KBM-7 (cell line): ENCODE results near the gene MAP3K19.
"Not testable (repeated sequence)": the region's sequence is repeated elsewhere in the genome, so short reads cannot be mapped to it uniquely, and the experiment has no call there.

ENCODE experiments used
- DNase-seq: peaks from one replicate; pipeline ENCODE4 v3.0.0-alpha.2; 2015
- in situ Hi-C: fragments of 300-500 bp; cut with MboI; formaldehyde crosslinking; loops from 2 replicates; pipeline ENCODE4 v1.14.3; 2020; ENCODE audit warnings: low sequenced_read_pairs, low pct_unique_long_range_greater_than_20kb, mixed read lengths

The MAP3K19 gene

GRCh38 chr2:135047300-135047699 is at the start of gene MAP3K19:
Gene MAP3K19 (minus strand): TSS chr2:135047447. CDS start chr2:135024647, 22,800 bp downstream.
- in situ Hi-C loops, result no loop called here

GRCh38 chr2:135096665-135097446 is 49.6 kb upstream of the MAP3K19 start:
- in situ Hi-C loops, result no loop called here
- DNase-seq, result no peak

More at GRCh38 chr2:135047300-135047699, at the start of gene MAP3K19:
- no peak for DNase-seq

- no peak for DNase-seq
- in situ Hi-C loops, result no loop called here
These were observed 48.3 kb upstream of the MAP3K19 start for GRCh38 chr2:135095591-135095990.

- no peak for DNase-seq
- in situ Hi-C loops, result no loop called here
These were observed 47.3 kb upstream of the MAP3K19 start for GRCh38 chr2:135094508-135094907.

- in situ Hi-C loops, result no loop called here
These were observed 46.6 kb upstream of the MAP3K19 start for GRCh38 chr2:135093670-135094330.

GRCh38 chr2:135093193-135093592 is 45.9 kb upstream of the MAP3K19 start:
- in situ Hi-C loops, result no loop called here
- no peak for DNase-seq

More at GRCh38 chr2:135093670-135094330, 46.6 kb upstream of the MAP3K19 start:
- no peak for DNase-seq

GRCh38 chr2:135091681-135092080 is 44.4 kb upstream of the MAP3K19 start:
- in situ Hi-C loops, result no loop called here
- DNase-seq, result no peak

- in situ Hi-C loops, DNase-seq: not testable (repeated sequence)
These were observed 42.4 kb upstream of the MAP3K19 start for GRCh38 chr2:135089597-135089996.

GRCh38 chr2:135086222-135086621 is 39.0 kb upstream of the MAP3K19 start:
- in situ Hi-C loops, result no loop called here
- no peak for DNase-seq

GRCh38 chr2:135078417-135078816 is 31.2 kb upstream of the MAP3K19 start:
- no peak for DNase-seq
- in situ Hi-C loops, result no loop called here

- no peak for DNase-seq
- in situ Hi-C loops, result no loop called here
These were observed 29.3 kb upstream of the MAP3K19 start for GRCh38 chr2:135076556-135076955.

- DNase-seq, result no peak
- in situ Hi-C loops, result no loop called here
These were observed 27.0 kb upstream of the MAP3K19 start for GRCh38 chr2:135074216-135074615.

- DNase-seq, result peak; percentile 38
- in situ Hi-C loops, result no loop called here
These were observed 25.1 kb upstream of the MAP3K19 start for GRCh38 chr2:135072125-135072997.

GRCh38 chr2:135066710-135067109 is 19.5 kb upstream of the MAP3K19 start:
- in situ Hi-C loops, result no loop called here
- DNase-seq, result no peak

- in situ Hi-C loops, result no loop called here
- DNase-seq, result no peak
These were observed 16.9 kb upstream of the MAP3K19 start for GRCh38 chr2:135064149-135064548.

GRCh38 chr2:135063210-135063609 is 16.0 kb upstream of the MAP3K19 start:
- in situ Hi-C loops, result no loop called here
- no peak for DNase-seq

- no peak for DNase-seq
- in situ Hi-C loops, result no loop called here
These were observed 12.3 kb upstream of the MAP3K19 start for GRCh38 chr2:135059577-135059976.

- DNase-seq, result no peak
- in situ Hi-C loops, result no loop called here
These were observed 9.5 kb upstream of the MAP3K19 start for GRCh38 chr2:135056790-135057189.

- in situ Hi-C loops, result no loop called here
- no peak for DNase-seq
These were observed 8.0 kb upstream of the MAP3K19 start for GRCh38 chr2:135055182-135055786.
